ENCODE data around the gene CDH13. TPM values are rescaled to one million over a fixed set of nuclear protein-coding genes. Genes with fewer than 3 reads are reported as not detected.
A peak's percentile ranks its signal among the peaks of the same experiment; 100 is the strongest.

CDH13 gene
- total RNA-seq, 1 experiment from 2014 or later, result 0.89 TPM

GRCh38 chr16:83682868-83683235 lies 1056.1 kb downstream of the CDH13 start:
- Histone ChIP-seq H3K27me3 (no peaks in the 10 kb centered on the region), H3K9me3 (no peaks in the 10 kb centered on the region), H3K36me3 (no peaks in the 10 kb centered on the region), H3K4me3 (no peak overlapping the region)
- no peak for DNase-seq

GRCh38 chr16:83685615-83686165 lies 1058.9 kb downstream of the CDH13 start:
- Histone ChIP-seq H3K27me3 (no peaks in the 10 kb centered on the region), H3K4me3 (no peak overlapping the region), H3K36me3 (no peaks in the 10 kb centered on the region), H3K9me3 (no peaks in the 10 kb centered on the region)
- no peak for DNase-seq

- no peak overlapping the region for H3K4me3 ChIP-seq
- no peaks in the 10 kb centered on the region for H3K9me3 ChIP-seq
- DNase-seq, result no peak
- H3K27me3 ChIP-seq, result no peaks in the 10 kb centered on the region
- H3K36me3 ChIP-seq, result no peaks in the 10 kb centered on the region
Observed at GRCh38 chr16:83686726-83687125, 1060.0 kb downstream of the CDH13 start.

GRCh38 chr16:83689385-83689831 lies 1062.6 kb downstream of the CDH13 start:
- Histone ChIP-seq H3K9me3 (no peaks in the 10 kb centered on the region), H3K4me3 (no peak overlapping the region), H3K27me3 (no peaks in the 10 kb centered on the region), H3K36me3 (no peaks in the 10 kb centered on the region)
- DNase-seq, result peak; percentile 32

GRCh38 chr16:83692224-83692623 lies 1065.5 kb downstream of the CDH13 start:
- no peaks in the 10 kb centered on the region for H3K9me3 ChIP-seq
- no peaks in the 10 kb centered on the region for H3K36me3 ChIP-seq
- H3K27me3 ChIP-seq, result no peaks in the 10 kb centered on the region
- no peak for DNase-seq
- H3K4me3 ChIP-seq, result no peak overlapping the region

GRCh38 chr16:83698964-83699363 lies 1072.2 kb downstream of the CDH13 start:
- Histone ChIP-seq H3K4me3 (no peak overlapping the region), H3K36me3 (no peaks in the 10 kb centered on the region), H3K27me3 (no peaks in the 10 kb centered on the region), H3K9me3 (no peaks in the 10 kb centered on the region)
- DNase-seq, result no peak

GRCh38 chr16:83699817-83700216 lies 1073.0 kb downstream of the CDH13 start:
- Histone ChIP-seq H3K4me3 (no peak overlapping the region), H3K9me3 (no peaks in the 10 kb centered on the region), H3K36me3 (no peaks in the 10 kb centered on the region), H3K27me3 (no peaks in the 10 kb centered on the region)
- DNase-seq, result no peak

GRCh38 chr16:83700918-83701317 lies 1074.1 kb downstream of the CDH13 start:
- H3K36me3 ChIP-seq, result no peaks in the 10 kb centered on the region
- no peaks in the 10 kb centered on the region for H3K27me3 ChIP-seq
- no peaks in the 10 kb centered on the region for H3K9me3 ChIP-seq
- H3K4me3 ChIP-seq, result no peak overlapping the region
- no peak for DNase-seq

GRCh38 chr16:83701494-83701893 lies 1074.7 kb downstream of the CDH13 start:
- no peaks in the 10 kb centered on the region for H3K36me3 ChIP-seq
- no peak overlapping the region for H3K4me3 ChIP-seq
- no peaks in the 10 kb centered on the region for H3K9me3 ChIP-seq
- peak; percentile 26 for DNase-seq
- no peaks in the 10 kb centered on the region for H3K27me3 ChIP-seq

GRCh38 chr16:83704656-83705055 lies 1077.9 kb downstream of the CDH13 start:
- Histone ChIP-seq H3K9me3 (no peaks in the 10 kb centered on the region), H3K27me3 (no peaks in the 10 kb centered on the region), H3K4me3 (no peak overlapping the region), H3K36me3 (no peaks in the 10 kb centered on the region)
- DNase-seq, result no peak

- DNase-seq, result no peak
- H3K36me3 ChIP-seq, result no peaks in the 10 kb centered on the region
- no peaks in the 10 kb centered on the region for H3K9me3 ChIP-seq
- H3K27me3 ChIP-seq, result no peaks in the 10 kb centered on the region
- H3K4me3 ChIP-seq, result no peak overlapping the region
Observed at GRCh38 chr16:83705856-83706255, 1079.1 kb downstream of the CDH13 start.

GRCh38 chr16:83706394-83706793 lies 1079.6 kb downstream of the CDH13 start:
- H3K9me3 ChIP-seq, result no peaks in the 10 kb centered on the region
- H3K4me3 ChIP-seq, result no peak overlapping the region
- DNase-seq, result no peak
- no peaks in the 10 kb centered on the region for H3K36me3 ChIP-seq
- no peaks in the 10 kb centered on the region for H3K27me3 ChIP-seq

- Histone ChIP-seq H3K4me3 (no peak overlapping the region), H3K9me3 (no peaks in the 10 kb centered on the region), H3K36me3 (no peaks in the 10 kb centered on the region), H3K27me3 (no peaks in the 10 kb centered on the region)
- no peak for DNase-seq
Observed at GRCh38 chr16:83711069-83711468, 1084.3 kb downstream of the CDH13 start.

GRCh38 chr16:83713597-83713996 lies 1086.8 kb downstream of the CDH13 start:
- H3K27me3 ChIP-seq, result no peaks in the 10 kb centered on the region
- no peaks in the 10 kb centered on the region for H3K36me3 ChIP-seq
- H3K4me3 ChIP-seq, result no peak overlapping the region
- DNase-seq, result no peak
- H3K9me3 ChIP-seq, result no peaks in the 10 kb centered on the region

- H3K9me3 ChIP-seq, result no peaks in the 10 kb centered on the region
- H3K36me3 ChIP-seq, result no peaks in the 10 kb centered on the region
- no peak for DNase-seq
- H3K27me3 ChIP-seq, result no peaks in the 10 kb centered on the region
- no peak overlapping the region for H3K4me3 ChIP-seq
Observed at GRCh38 chr16:83714286-83714685, 1087.5 kb downstream of the CDH13 start.

GRCh38 chr16:83715217-83715920 lies 1088.6 kb downstream of the CDH13 start:
- H3K4me3 ChIP-seq, result no peak overlapping the region
- no peaks in the 10 kb centered on the region for H3K27me3 ChIP-seq
- H3K9me3 ChIP-seq, result no peaks in the 10 kb centered on the region
- H3K36me3 ChIP-seq, result no peaks in the 10 kb centered on the region
- peak; percentile 43 for DNase-seq

- Histone ChIP-seq H3K27me3 (no peaks in the 10 kb centered on the region), H3K4me3 (no peak overlapping the region), H3K9me3 (no peaks in the 10 kb centered on the region), H3K36me3 (no peaks in the 10 kb centered on the region)
- no peak for DNase-seq
Observed at GRCh38 chr16:83717308-83717707, 1090.5 kb downstream of the CDH13 start.

- Histone ChIP-seq H3K4me3 (no peak overlapping the region), H3K36me3 (no peaks in the 10 kb centered on the region), H3K9me3 (no peaks in the 10 kb centered on the region), H3K27me3 (no peaks in the 10 kb centered on the region)
- peak; percentile 8 for DNase-seq
Observed at GRCh38 chr16:83717814-83718213, 1091.0 kb downstream of the CDH13 start.
